Left ventricle myocardium inferior (tissue), 1 donor: Measurements from ENCODE around the gene M6PR. TPM values are rescaled to one million over a fixed set of nuclear protein-coding genes. Genes with fewer than 3 reads are reported as not detected.

Experiments
- DNase-seq: peaks from one replicate; pipeline ENCODE4 v3.0.0-alpha.2; 2020
- H3K27ac ChIP-seq: fragments of 200-600 bp; replicated peaks from 2 replicates; pipeline ENCODE4 v1.8.0; 2021
- H3K27me3 ChIP-seq: fragments of 200-600 bp; 2 replicates; pipeline ENCODE4 v1.8.0; 2021; ENCODE audit warnings: low read depth
- H3K36me3 ChIP-seq: fragments of 200-600 bp; 2 replicates; pipeline ENCODE4 v1.8.0; 2021
- H3K4me1 ChIP-seq: fragments of 200-600 bp; 2 replicates; pipeline ENCODE4 v1.8.0; 2021
- H3K4me3 ChIP-seq: fragments of 200-600 bp; 2 replicates; pipeline ENCODE4 v1.8.0; 2021; ENCODE audit warnings: mild to moderate bottlenecking, moderate library complexity
- H3K9me3 ChIP-seq: fragments of 200-600 bp; replicated peaks from 2 replicates; pipeline ENCODE4 v1.8.0; 2021
- CTCF ChIP-seq: fragments of 200-600 bp; IDR thresholded peaks from 2 replicates; pipeline ENCODE4 v1.8.0; 2021; ENCODE audit warnings: antibody characterized with exemption, mild to moderate bottlenecking, borderline replicate concordance
- intact Hi-C: fragments of 100-400 bp; cut with micrococcal nuclease; formaldehyde crosslinking; loops from one replicate; pipeline ENCODE4 v1.11.0; 2022
- total RNA-seq: library from RNA; stranded (reverse); fragmentation: NEBNext Ultra II Directional; extraction: Animal tissue kit (Norgen Biotek cat#: 25700); gene quantifications from one replicate; pipeline ENCODE4 v1.2.1, GENCODE V29; 2021
- donor health status: DM: no; HTN: yes; CAD: no; lungs with severe emphysema.

The M6PR gene
- total RNA-seq, 1 donor from 2014 or later, result 94.2 TPM

DNA sequence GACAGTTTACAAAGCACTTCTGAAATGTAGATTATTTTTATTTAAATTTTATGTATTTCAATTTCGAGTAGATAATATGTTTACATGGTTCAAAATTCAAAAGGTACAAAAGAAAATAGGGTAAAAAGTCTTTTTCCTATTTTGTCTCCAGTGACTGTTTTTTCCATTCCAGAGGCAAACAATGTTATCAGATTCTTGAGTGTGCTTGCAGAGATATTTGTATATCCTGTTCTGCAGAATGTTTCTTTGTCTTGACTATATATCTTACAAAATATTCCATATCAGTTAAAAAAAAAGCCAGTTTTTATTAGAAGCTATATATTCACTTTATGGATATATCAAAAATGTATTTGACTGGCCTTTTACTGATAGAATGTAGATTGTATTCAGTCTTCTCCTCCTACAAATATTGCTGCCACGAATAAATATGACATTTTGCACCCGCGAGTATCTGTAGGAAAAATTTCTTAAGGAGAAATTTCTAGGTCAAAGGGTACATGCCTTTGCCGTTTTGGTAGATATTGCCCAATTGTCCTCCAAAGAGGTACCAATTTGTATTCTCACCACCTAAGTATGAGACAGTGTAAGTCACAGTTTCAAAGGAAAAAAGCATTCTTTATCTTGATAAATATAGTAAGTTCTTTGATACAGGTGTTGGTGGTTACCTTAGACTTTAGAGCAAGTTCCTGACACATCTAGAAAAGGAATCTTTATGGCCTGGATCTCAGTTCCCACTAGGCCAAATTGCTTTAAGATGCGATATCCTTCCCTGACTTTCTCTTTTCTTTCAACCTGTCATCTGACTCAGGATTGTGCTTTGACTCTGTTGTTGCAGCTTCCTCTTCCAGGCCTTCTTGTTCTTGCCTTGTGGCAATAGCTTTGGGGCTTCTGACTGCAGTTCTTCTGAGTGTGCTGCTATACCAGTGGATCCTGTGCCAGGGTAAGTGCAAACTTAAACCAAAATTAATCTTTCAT is 42.2 kb upstream of the M6PR start:
- TF ChIP-seq CTCF, result no peak
- DNase-seq, result no peak
- H3K4me3 ChIP-seq, result peak overlapping the region; percentile 6
- H3K36me3 ChIP-seq, result no peaks in the 10 kb centered on the region
- no peaks in the 10 kb centered on the region for H3K9me3 ChIP-seq
- no peaks in the 10 kb centered on the region for H3K27me3 ChIP-seq
- H3K4me1 ChIP-seq, result peaks cover 32% of the 10 kb centered on the region
- intact Hi-C loops, result no loop called here
- H3K27ac ChIP-seq, result peak overlapping the region; percentile 43

DNA sequence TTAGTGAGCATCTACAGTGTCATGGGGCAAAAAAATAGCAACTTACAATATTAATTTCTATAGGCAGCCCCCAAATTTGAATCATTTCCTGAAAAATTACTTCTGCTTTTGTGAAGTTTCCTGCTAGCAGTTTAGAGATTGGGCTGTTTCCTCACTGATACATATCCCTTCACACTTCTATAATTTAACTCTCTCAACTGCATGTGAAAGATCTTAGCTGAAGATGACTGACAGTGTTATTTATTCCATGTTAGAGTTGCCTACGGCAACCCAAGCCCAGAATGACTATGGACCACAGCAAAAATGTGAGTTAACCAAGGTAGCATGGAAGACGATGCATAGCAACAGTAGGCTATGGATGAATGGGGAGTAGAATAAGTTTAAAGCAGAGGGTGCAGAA is 40.0 kb upstream of the M6PR start, which contains the start of gene KLRG1:
KLRG1 (plus strand) TSS at position 134 of the 400 bp plus-strand sequence; CDS start at position 224, 90 bp downstream.
- H3K9me3 ChIP-seq, result no peaks in the 10 kb centered on the region
- H3K27ac ChIP-seq, result peak within 1 kb of the TSS; percentile 21
- no peaks in the 10 kb centered on the region for H3K36me3 ChIP-seq
- H3K27me3 ChIP-seq, result no peaks in the 10 kb centered on the region
- no peak for TF ChIP-seq CTCF
- DNase-seq, result no peak
- H3K4me3 ChIP-seq, result no peak within 1 kb of the TSS
- peaks cover 32% of the 10 kb centered on the region for H3K4me1 ChIP-seq
- intact Hi-C loops, result no loop called here

DNA sequence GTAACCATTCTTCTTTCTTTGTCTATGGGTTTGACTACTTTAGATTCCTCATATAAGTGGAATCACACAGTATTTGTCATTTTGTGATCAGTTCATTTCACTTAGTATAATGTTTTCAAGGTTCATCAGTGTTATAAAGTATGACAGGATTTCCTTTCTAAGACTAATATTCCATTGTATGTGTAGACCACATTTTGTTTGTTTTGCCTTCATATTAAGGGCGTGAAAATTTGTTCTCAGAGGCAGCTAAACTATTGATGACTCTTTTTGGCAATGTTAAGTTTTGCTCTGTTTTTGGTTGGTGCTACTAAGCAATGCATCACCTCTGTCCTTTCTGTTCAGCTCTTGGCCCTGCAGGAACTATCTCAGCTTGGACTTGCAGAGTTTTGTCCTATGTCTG is 38.2 kb upstream of the M6PR start:
- DNase-seq, result no peak
- no peak for TF ChIP-seq CTCF
- H3K9me3 ChIP-seq, result no peaks in the 10 kb centered on the region
- peak overlapping the region; percentile 21 for H3K27ac ChIP-seq
- H3K36me3 ChIP-seq, result no peaks in the 10 kb centered on the region
- H3K27me3 ChIP-seq, result no peaks in the 10 kb centered on the region
- no peak overlapping the region for H3K4me3 ChIP-seq
- intact Hi-C loops, result no loop called here
- H3K4me1 ChIP-seq, result peaks cover 32% of the 10 kb centered on the region

GRCh38 chr12:8987163-8987562 is 37.7 kb upstream of the M6PR start:
- intact Hi-C loops, result no loop called here
- Histone ChIP-seq H3K9me3 (no peaks in the 10 kb centered on the region), H3K36me3 (no peaks in the 10 kb centered on the region), H3K27ac (peak overlapping the region; percentile 1), H3K4me1 (peaks cover 28% of the 10 kb centered on the region), H3K27me3 (no peaks in the 10 kb centered on the region), H3K4me3 (no peak overlapping the region)
- TF ChIP-seq CTCF, result no peak
- no peak for DNase-seq

DNA sequence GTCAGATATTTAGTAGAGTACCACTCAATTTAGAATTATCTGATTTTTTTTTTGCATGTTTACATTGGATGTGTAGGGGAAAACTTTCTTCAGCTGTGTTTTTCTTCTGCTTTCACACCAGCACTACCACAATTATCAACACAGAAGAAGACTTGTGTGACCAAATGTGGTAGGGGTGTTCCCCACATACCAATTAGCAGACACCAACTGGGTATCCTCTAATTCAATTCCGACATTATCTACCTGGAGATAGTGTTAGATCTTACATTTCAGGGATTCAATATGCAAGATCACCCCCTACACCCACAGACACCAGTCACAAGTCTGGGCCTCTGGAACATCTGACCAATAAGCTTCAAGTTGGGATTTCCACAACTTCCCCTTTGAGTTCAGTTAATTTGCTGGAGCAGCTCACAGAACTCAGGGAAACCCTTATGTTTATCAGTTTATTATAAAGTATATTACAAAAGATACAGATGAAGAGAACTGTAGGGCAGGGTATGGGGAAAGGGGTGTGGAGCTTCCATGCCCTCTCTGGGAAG is 35.8 kb upstream of the M6PR start:
- DNase-seq, result no peak
- H3K27me3 ChIP-seq, result no peaks in the 10 kb centered on the region
- peaks cover 13% of the 10 kb centered on the region for H3K4me1 ChIP-seq

More for the DNA sequence above, 35.8 kb upstream of the M6PR start:
- H3K27ac ChIP-seq, result no peak overlapping the region
- intact Hi-C loops, result no loop called here
- peaks cover 13% of the 10 kb centered on the region for H3K9me3 ChIP-seq
- H3K36me3 ChIP-seq, result peaks cover 5% of the 10 kb centered on the region
- no peak for TF ChIP-seq CTCF
- no peak overlapping the region for H3K4me3 ChIP-seq
